NCI-H526 (cell line): ENCODE measurements around the gene U2AF1L4.

Experiments
- DNase-seq, 2 experiments: peaks; one replicate each; lab custom pipeline; 2025; lab: John Stamatoyannopoulos, UW

U2AF1L4 gene

DNA sequence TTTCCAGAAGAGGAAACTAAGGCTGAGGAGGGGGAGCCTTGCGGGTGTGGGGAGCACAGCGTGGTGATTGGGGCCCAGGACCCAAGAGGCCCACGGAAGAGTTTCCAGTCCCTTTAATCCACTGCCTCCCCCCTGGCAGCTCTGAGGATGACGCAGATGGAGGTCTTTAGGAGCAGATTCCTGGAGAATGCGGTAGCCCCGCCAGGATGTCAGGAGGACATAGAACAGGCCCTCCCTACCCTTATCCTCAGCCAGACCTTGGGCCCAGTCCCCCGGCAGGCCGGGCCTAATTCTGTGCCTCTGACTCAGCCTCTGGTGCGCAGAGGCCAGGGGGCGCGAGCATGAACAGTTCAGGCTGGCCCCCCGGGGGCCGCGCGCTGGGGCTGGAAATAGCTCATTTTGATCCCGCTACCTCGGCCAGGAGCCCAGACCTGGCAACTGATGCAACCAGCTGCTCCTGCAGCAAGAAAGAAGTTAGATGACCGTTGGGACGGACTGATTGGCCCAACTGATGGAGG lies 12.1 kb upstream of the U2AF1L4 start:
- peak in 1 of 2 experiments; percentile 78 for DNase-seq

DNA sequence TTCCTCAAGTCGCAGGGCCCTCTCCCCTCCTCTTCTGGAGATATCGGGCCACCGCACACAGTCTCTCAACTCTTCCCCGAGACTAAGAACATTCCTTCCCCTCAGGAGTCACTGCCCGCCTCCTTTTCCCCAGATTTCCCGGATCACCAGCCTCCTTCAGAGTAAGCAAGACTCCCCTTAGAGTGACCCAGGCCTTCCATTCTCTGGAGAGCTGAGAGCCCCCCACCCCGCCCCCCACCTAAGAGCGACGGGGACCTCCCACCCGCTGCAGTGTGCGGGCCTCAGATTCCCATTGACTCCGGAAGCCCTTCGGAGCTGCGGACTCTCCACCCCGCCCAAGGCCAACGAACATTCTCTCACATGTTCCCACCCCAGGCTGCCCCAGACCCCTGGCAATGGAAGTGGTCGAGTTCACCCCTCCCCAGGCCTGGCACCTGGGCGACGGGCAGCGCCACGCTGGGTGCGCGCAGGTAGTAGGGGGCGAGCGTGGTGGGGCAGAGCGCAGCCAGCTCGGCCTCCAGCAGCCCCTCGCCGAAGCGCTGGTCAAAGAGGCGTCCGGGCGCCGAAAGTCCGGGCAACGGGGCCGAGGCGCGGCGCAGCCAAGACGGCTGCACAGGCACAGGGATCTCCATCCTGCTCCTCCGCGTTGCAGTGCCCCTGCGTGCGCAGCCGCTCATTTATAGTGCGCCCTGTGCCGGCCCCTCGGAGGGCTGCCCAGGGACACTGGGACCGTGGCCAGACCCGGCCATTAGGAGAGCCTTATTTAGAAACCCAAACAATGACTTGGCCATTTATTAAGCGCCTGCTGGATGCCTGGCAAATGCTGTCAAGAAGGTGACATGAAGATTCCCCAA lies 11.4 kb upstream of the U2AF1L4 start, which contains the start of gene HSPB6:
Gene HSPB6 (minus strand): TSS at position 653 of the 854 bp plus-strand sequence. CDS start 21 bp downstream, at position 632.
- no peak for DNase-seq

DNA sequence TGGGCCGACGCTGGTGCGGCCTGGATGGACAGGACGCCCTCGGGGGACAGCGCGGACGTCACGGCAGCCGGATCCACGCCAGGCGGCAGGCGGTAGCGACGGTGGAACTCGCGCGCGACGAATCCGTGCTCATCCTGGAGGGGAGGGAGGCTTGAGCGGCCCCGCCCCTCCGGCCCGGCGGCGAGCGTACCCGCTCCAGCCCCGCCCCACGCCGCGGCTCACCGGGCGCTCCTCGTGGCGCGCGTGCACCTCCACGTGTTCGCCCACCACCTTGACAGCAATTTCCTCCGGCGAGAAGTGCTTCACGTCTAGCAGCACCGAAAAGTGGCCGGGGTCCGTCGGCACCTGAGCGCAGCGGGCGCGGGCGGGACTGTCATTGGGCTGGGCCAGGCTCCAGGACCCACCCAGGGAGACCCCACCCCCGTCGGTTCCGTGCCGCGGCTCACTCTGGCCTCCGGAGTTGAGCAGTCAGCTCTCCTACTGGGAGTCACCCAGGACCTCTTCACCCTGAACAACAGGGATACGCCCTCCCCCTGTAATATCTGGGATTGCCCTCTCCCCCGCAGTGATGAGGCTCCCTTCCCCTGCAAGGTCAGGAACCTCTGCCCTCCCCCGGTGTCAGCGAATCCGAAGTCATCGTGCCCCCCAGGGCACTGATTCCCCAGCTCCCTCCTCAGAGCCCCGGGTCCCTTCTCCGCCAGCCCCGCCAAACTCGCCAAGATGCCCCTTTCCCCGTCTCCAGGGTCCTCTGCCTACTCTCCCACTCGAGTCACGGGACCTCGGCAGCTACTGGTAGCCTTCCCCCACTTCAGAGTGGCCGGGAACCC lies 10.5 kb upstream of the U2AF1L4 start:
- no peak for DNase-seq

DNA sequence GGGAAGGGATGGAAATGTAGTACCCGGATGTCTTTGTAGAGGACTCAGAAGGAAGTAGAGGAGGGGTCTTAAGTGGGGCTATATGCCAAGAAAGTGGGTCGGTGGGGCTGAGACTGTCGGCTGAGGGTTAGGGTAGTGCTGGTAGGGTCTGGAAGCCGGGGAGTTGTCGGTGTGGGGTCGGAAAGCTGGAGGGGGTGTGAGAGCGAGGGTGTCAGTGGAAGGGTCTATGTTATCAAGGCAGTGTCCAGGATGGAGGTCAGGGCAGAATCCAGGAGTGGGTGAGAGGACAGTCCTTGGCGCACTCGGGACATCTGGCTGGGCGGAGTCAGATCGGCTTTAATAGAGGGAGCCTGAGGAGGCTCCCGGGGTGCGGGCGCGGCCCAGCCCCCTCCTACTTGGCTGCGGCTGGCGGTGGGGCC lies 9.9 kb upstream of the U2AF1L4 start:
- DNase-seq, result no peak

- no peak for DNase-seq
These were observed 9.3 kb upstream of the U2AF1L4 start for GRCh38 chr19:35754370-35755130.

DNA sequence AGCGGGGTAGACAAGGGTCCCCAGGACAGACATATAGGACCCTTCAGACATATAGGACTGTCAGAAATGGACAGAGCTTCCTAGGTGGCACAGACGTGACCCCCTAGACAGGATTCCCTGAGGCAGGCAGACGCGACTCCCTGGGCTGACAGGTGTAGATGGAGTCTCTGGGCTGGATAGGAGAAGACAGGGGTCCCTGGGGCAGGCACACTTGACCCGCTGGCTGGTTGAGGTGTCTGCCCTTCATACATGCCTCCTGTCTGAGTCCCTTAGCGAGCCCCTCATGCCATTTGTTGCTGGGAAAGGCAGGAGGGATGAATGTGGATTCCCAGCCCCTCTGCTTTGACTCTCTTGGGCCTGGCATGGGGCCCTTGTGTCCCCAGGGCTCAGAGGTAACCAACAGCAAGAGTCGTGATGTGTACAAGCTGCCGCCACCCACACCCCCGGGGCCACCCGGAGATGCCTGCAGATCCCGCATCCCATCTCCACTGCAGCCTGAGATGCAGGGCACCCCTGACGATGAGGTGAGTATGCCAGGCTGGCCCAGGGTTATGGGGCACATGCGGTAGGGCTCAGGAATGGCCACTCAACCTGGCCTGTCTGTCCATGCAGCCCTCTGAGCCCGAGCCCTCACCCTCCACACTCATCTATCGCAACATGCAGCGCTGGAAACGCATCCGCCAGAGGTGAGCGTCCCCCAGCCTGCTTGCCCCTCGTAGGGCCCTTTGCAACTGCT lies 8.6 kb upstream of the U2AF1L4 start:
- no peak for DNase-seq

DNA sequence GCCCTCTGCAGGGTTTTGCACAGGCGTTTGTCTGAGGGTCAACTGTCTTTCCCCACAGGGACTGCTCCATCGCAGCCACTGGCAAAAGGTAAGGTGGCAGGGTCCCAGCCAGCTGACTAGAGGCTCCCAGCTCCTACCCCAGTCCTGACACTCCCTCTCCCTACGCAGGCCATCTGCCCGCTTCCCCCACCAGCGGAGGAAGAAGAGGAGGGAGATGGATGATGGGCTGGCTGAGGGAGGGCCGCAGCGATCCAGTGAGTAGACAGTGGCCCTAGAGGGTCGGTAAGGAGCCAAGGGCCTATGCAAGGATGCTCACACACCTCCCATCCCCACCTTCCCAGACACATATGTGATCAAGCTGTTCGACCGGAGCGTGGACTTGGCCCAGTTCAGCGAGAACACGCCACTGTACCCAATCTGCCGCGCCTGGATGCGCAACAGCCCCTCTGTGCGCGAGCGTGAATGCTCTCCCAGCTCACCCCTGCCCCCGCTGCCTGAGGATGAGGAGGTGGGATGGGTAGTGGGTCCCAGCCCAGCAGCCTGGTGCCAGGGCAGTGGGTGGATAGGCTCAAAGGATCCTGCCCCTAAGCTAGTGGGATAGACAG lies 7.6 kb upstream of the U2AF1L4 start:
- DNase-seq, result no peak

- DNase-seq, result no peak
These were observed 6.9 kb upstream of the U2AF1L4 start for GRCh38 chr19:35751839-35752745.

- no peak for DNase-seq
These were observed 4.9 kb upstream of the U2AF1L4 start for GRCh38 chr19:35750167-35750566.

- DNase-seq, result peak; percentile 100
These were observed 3.1 kb upstream of the U2AF1L4 start, which contains the start of gene LIN37 for GRCh38 chr19:35748106-35749020. Gene LIN37 (plus strand): TSS chr19:35748576. CDS start chr19:35748725, 149 bp downstream.

DNA sequence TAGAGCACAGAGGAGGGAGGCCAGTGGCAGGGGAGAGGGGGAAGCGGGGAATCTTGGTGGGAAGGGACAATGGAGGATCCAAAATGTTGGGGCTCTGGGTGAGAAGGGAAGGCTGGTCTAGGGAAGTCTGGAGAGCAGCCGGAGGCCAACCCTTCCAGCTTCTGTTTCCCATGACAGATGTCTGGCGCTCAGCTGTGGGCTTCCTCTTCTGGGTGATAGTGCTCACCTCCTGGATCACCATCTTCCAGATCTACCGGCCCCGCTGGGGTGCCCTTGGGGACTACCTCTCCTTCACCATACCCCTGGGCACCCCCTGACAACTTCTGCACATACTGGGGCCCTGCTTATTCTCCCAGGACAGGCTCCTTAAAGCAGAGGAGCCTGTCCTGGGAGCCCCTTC lies 1.3 kb upstream of the U2AF1L4 start:
- no peak for DNase-seq

DNA sequence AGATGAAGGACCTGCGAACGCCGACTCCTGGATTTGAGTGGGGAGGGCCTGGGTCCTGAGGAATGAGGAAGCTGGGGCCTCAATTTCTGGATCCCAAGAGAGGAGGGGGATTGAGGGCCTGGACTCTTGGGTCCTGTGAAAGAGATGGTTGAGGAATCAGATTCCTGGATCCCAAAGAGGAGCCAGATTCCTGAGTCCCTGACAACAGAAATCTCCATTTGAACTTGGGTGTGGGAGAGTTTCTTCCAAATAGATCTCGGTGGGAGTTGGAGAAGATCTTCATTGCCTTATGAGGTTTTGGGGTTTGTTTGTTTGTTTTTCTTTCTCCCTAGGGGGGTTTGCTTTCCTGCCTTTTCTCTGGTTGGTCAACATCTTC lies 857 bp upstream of the U2AF1L4 start:
- DNase-seq, result no peak

DNA sequence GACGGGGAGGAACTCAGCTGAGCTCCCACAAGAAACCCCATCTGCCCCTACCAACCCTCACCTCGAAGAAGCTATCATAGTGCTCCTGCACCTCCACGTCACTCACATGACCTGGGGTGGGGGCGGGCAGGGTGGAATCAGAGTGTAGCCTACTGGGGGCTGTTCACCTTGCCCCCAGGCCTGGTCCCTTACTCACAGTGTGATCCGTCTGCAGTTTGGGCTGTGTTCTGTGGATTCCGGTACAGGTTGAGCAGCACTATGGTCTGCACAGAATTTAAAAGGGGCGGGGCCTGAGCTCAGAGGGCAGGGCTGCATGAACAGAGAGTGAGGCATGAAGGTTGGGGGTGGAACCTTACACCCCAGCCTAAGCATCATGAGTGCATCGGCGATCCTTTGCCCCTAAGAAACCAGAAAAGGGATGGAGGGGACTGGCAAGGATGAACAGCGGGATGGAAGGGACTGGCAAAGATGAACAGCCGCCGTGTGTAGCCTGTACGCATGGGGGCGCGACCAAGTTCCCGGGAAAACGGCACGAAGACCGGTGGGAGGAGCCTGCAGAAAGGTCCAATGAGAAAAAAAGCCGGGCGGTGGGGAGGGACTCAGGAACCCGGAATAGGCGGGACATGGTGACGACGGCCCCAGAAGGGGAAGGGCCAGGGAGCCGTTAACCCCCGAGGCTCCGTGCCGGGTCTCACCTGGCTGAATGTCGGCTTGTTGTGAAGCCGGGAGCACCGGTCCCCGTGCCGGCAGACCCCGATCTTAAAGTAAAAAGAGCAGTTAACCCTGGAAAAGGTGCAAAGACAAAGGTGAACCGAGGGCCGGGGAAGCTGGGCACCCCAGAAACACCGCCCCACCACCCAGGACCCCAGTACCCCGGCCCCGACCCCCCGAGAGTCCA lies 539 bp downstream of the U2AF1L4 start:
- DNase-seq, result peak; percentile 98 to 100

GRCh38 chr19:35743640-35744429 lies 1.4 kb downstream of the U2AF1L4 start:
- DNase-seq, result no peak

DNA sequence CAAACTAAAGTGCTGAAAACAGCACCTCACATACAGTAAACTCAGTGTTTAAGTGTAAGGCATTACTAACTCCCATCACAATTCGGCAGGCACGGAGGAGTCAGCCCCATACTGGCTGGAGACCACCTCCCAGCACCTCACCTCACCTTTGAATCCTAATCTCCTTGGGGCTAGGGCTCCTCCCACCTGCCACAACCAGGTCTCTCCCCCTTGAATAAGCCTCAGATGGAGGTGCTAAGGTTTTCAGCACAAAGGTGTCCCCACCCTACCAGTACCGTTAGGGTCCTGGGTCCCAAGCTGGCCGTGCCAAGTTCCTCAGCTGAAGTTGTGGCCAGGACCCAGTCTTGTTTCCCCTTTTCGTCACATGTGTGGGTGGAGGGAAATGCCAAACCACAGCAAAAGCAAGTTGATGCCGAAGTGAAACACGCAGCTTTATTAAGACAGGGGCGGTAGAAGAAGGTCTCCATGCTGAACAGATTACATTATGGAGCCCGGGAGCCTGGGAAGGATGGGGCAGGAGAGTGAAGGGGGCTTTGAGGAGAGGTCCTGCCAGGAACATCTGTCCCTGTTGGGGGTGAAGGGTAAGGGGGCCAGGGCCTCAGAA lies 3.0 kb downstream of the U2AF1L4 start, which contains the start of gene IGFLR1:
Gene IGFLR1 (minus strand): TSS at position 332 of the 604 bp plus-strand sequence. CDS start 1,272 bp downstream, outside the sequence.
- no peak for DNase-seq

DNA sequence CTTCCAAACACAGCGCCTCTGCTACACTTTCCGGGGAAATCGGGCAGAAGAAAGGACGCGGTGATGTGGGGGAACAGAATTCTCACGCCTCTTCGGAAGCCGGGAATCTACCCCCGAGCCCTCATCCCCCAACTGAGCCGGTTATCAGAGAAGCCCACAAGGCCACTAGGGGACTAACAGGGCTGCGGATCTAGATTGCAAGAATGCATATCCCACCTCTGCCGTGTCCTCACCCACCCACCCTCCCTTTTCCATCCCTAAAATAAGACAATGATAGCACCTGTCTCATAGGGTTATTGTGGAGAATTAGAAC lies 4.1 kb downstream of the U2AF1L4 start:
- DNase-seq, result no peak
